ENCODE data around the gene ZBTB48. TPM values are rescaled to one million over a fixed set of nuclear protein-coding genes. Genes with fewer than 3 reads are reported as not detected.
"Not testable (repeated sequence)": the region's sequence is repeated elsewhere in the genome, so short reads cannot be mapped to it uniquely, and the experiment has no call there.

Gene ZBTB48
- total RNA-seq, 1 donor from 2014 or later, result 19.3 TPM

- no peak for DNase-seq (ENCODE audit: low read depth)
These were observed 53.1 kb downstream of the ZBTB48 start for GRCh38 chr1:6632588-6633514.

- DNase-seq (ENCODE audit: low read depth), result no peak
These were observed 54.7 kb downstream of the ZBTB48 start for GRCh38 chr1:6634371-6635052.

- no peak for DNase-seq (ENCODE audit: low read depth)
These were observed 55.5 kb downstream of the ZBTB48 start for GRCh38 chr1:6635161-6635909.

- no peak for DNase-seq (ENCODE audit: low read depth)
These were observed 56.3 kb downstream of the ZBTB48 start for GRCh38 chr1:6635910-6636760.

- not testable (repeated sequence) for DNase-seq (ENCODE audit: low read depth)
These were observed 57.0 kb downstream of the ZBTB48 start for GRCh38 chr1:6636778-6637177.

GRCh38 chr1:6637770-6638169, 58.0 kb downstream of the ZBTB48 start:
- no peak for DNase-seq (ENCODE audit: low read depth)

GRCh38 chr1:6638226-6638625, 58.4 kb downstream of the ZBTB48 start:
- DNase-seq (ENCODE audit: low read depth), result no peak

Other genes starting within 250 kb of the ZBTB48 start
- gene ACOT7, start 186.2 kb upstream of the ZBTB48 start, total RNA-seq, result 17.9 and 23.1 TPM in 2 replicates
- 5.8 and 13.0 TPM in 2 replicates for gene HES2, start 160.1 kb upstream of the ZBTB48 start, total RNA-seq
- gene ESPN, start 155.2 kb upstream of the ZBTB48 start, total RNA-seq, result 0.25 TPM in 1 of 2 replicates, not detected in the other
- gene TNFRSF25, start 113.8 kb upstream of the ZBTB48 start, total RNA-seq, result 3.3 and 9.7 TPM in 2 replicates
- 22.2 and 22.6 TPM in 2 replicates for gene PLEKHG5, start 88.3 kb upstream of the ZBTB48 start, total RNA-seq
- gene NOL9, start 25.5 kb upstream of the ZBTB48 start, total RNA-seq, result 22.9 and 31.3 TPM in 2 replicates
- not detected in 2 replicates for gene TAS1R1, start 24.7 kb upstream of the ZBTB48 start, total RNA-seq
- gene KLHL21, start 22.9 kb downstream of the ZBTB48 start, total RNA-seq, result 29.5 and 59.7 TPM in 2 replicates
- 8.2 and 22.4 TPM in 2 replicates for gene PHF13, start 33.7 kb downstream of the ZBTB48 start, total RNA-seq
- gene THAP3, start 44.9 kb downstream of the ZBTB48 start, total RNA-seq, result 17.0 and 20.9 TPM in 2 replicates
- gene DNAJC11, start 121.8 kb downstream of the ZBTB48 start, total RNA-seq, result 39.9 and 99.0 TPM in 2 replicates
- 56.4 and 79.3 TPM in 2 replicates for gene CAMTA1, start 205.5 kb downstream of the ZBTB48 start, total RNA-seq